Limb (tissue), 2 donors: ENCODE measurements around the gene TXLNB.
"Not testable (repeated sequence)": the region's sequence is repeated elsewhere in the genome, so short reads cannot be mapped to it uniquely, and the experiment has no call there.

Experiments used
- DNase-seq, 2 donors: peaks; one replicate each; pipeline ENCODE4 v3.0.0-alpha.2; 2016; ENCODE audit errors: extremely low spot score in 2 of 2

TXLNB gene

DNA sequence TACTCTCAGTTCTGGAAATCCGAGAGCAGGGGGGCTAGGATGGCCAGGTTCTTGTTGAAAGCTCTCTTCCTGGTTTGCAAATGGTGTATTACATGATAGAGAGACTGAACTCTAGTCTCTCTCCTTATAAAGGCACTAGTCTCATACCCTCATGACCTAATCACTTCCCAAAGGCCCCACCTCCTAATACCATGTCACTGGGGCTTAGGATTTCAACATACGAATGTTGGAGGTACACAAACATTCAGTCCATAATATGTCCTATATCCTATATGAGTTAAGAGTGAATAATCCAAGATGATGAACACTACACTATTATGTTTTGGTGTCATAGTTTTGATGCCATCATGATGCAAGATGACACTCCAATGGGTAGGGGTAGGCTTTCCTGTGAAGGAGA lies 20.0 kb upstream of the TXLNB start:
- DNase-seq, result no peak

DNA sequence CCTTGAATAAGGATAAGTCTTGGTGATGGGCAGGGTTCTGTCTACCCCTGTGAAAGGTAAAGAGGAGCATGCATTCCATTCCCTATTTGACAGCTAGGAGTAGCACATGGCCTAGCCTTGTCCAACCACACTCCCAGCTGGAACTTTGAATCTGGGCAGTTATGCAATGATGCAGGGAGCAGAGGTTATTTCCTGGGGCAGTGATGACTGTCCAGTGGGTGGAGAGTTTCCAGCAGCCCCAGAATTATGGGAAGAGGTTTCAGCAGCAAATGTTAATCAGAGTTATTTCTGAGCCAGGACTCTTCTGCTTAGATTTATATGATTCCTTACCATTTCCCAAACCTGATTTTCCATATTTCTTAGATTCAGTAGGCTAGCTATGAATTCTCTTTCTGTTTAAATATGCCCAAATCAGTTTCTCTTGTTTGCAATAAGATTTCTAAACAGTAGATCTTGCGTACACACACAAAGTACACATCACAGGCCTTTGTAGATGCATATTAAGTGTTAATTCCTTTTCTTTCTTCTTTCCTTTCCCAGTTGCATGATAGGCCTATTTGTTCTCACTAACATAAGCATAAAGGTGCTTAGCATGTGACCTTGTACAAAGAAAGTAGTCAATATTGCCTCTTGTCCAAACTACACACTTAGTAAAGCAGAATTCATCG lies 17.3 kb upstream of the TXLNB start:
- DNase-seq, result no peak

DNA sequence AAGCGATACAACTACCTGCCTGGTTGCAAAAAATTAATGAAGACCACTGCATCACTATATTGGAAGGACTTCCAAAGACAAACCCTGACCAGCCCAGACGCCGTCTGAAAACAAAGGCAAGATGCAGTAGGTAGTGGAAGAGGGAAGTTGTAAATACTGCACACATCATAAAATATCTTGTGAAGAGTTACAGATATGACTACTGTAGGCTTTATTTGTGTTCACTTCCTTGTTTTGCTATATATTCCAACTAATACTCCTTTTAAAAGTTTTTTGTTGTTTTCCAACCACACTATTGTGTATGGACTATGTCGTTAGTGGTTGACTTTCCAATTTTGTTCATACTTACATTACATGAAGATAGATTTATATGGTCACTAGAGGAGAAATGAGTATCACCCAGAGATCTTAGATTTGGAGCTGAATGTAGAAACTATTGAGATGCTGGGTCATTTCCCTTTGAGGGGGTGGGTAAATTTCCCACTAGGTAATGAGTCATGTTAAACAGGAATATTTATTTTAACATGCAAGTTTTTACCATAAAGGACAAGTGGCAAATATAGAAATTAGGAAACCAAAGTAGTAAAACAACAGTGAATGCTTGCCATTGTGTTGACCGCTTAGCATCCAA lies 16.6 kb upstream of the TXLNB start:
- DNase-seq, result no peak

- no peak for DNase-seq
These were observed 14.6 kb upstream of the TXLNB start for GRCh38 chr6:139306291-139306981.

- DNase-seq, result no peak
These were observed 11.4 kb upstream of the TXLNB start for GRCh38 chr6:139303185-139303584.

GRCh38 chr6:139297921-139298320 lies 6.1 kb upstream of the TXLNB start:
- no peak for DNase-seq

- DNase-seq, result no peak
These were observed 5.1 kb upstream of the TXLNB start for GRCh38 chr6:139296927-139297326.

GRCh38 chr6:139295901-139296300 lies 4.1 kb upstream of the TXLNB start:
- no peak for DNase-seq

DNA sequence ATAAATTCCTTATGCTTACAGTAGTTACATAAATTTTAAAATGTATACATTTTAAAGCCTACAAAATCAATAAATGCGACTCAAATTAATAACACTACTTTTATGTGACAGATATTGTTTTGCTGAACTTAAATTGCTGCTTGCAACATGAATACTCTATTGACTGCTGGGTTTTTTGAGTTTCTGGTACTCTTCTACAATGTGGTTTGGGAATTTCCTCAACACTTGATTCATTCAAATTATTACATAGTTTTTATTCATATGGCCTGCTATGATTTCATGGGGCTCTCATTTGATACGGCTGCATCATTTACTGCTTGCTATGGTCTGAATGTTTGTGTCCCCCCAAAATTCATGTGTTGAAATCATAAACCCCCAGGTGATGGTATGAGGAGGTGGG lies 2.3 kb upstream of the TXLNB start:
- no peak for DNase-seq

GRCh38 chr6:139293230-139293629 lies 1.4 kb upstream of the TXLNB start:
- not testable (repeated sequence) for DNase-seq

DNA sequence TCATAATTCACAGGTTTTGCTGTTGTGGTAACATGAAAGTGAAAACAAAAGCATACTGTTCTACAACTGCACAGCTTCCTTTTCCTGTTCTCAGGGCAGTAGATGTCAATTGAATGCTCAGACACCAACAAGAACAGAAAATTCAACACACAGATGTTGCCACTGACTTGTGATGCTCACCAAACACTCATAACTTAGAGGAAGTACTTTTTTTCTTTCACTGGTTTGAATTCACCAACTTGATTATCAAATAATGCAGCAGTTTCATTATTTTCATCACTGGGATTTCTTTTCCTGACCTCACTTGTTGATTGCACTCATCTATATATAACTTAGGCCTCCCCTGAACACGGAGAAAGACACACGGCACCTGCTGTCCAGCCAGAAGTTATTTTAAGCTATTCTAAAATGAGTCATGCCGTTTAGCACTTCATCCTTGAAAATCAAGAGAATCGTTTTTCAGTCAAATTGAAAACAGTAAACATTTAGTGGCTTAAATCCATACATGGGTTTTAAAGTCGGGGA lies 949 bp downstream of the TXLNB start:
- DNase-seq, result peak in 1 of 2 donors; percentile 45

DNA sequence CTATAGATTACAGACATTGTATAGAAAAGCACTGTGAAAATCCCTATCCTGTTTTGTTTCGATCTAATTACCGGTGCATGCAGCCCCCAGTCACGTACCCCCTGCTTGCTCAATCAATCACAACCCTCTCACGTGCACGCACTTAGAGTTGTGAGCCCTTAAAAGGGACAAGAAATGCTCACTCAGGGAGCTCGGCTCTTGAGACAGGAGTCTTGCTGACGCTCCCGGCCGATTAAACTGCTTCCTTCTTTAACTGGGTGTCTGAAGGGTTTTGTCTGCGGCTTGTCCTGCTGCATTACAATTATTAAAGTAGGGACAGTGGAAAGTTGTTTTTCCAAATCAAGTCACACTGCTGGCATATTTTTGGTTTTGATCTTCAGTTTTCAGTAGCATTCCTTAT lies 2.6 kb downstream of the TXLNB start:
- no peak for DNase-seq

DNA sequence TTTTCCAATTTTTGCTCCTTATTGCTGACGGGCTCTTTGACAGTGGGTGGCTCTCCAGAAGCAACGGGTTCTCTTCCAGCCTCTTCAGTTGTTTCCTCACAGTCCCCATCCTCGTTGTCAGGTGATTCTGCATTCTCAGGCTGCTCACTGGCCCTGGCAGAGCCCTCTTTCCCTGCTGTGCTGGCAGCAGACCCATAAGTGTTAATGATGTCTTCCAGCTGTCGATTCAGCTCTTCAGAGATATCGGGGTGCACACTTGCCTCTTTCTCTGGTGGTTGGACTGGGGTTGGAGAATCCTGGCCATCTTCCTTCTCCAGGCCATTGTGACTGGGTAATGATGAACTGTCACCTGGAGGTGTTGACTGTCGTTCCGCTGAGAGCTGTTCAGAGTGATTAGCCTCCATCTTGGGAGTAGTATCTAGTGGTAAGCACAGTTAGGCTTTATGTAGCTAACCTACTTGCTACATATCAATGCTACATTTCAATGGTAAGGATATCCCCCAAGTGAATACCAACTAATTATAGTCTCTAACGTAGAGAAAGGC lies 3.2 kb downstream of the TXLNB start:
- no peak for DNase-seq

DNA sequence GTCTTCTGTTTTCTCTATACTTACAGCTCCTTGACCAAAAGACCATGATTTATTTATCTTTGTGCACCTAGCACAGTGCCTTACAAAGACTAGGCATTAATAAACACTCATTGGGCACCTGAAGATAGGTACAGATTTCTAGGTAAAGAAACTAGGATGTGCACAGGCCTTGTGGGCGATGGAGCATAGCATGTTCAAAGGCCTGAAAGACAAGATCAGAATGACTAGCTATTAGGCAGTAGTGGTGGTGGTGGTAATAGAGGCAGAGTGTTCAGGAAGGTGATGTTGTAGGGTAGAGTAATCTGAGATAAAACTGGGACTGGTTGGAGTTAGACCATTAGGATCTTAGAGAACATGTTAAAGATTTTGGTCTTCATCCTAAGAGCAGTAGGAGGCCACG lies 3.9 kb downstream of the TXLNB start:
- no peak for DNase-seq

- DNase-seq, result not testable (repeated sequence)
These were observed 5.4 kb downstream of the TXLNB start for GRCh38 chr6:139286438-139286837.

- DNase-seq, result no peak
These were observed 6.2 kb downstream of the TXLNB start for GRCh38 chr6:139285590-139285989.

- DNase-seq, result no peak
These were observed 7.0 kb downstream of the TXLNB start for GRCh38 chr6:139284789-139285188.

GRCh38 chr6:139282684-139283083 lies 9.1 kb downstream of the TXLNB start:
- no peak for DNase-seq

DNA sequence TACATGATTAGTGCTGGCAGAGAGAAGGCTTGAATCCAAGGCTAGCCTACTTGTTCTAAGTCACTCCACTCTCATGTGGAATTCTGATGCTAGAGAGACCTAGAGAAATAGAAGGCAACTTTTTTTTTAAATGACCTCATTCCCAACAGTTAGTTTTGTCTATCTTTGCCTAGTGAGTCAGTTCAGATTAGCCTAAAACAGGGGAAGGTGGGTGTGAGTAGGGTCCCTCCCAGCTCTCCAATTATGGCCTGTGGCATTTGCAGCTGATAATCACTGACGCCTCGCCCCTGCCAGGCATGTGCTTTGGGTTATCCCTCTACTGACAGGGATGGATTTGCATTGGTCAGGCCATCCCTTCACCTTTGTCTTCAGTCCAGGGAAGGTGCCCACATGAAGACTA lies 13.6 kb downstream of the TXLNB start:
- no peak for DNase-seq

GRCh38 chr6:139277587-139277986 lies 14.2 kb downstream of the TXLNB start:
- DNase-seq, result no peak

DNA sequence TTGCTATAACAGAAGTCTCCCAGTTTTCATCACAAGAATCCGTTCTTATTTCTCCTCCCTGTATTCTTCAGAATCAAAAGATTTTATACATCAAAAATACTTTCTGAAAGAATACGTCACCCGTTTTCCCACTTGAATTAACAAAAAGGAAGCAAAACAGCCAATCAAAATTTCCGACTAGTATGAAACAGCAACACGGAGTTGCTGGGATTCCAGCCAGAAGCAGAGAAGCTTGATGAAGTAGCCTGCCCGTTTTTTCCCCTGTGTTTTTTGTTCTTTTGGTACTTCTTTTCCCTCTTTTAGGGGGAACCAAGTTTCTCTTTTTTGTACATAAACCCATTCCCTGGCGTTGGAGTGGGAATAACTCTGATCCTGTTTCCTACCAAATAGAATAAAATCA lies 14.6 kb downstream of the TXLNB start:
- DNase-seq, result no peak

DNA sequence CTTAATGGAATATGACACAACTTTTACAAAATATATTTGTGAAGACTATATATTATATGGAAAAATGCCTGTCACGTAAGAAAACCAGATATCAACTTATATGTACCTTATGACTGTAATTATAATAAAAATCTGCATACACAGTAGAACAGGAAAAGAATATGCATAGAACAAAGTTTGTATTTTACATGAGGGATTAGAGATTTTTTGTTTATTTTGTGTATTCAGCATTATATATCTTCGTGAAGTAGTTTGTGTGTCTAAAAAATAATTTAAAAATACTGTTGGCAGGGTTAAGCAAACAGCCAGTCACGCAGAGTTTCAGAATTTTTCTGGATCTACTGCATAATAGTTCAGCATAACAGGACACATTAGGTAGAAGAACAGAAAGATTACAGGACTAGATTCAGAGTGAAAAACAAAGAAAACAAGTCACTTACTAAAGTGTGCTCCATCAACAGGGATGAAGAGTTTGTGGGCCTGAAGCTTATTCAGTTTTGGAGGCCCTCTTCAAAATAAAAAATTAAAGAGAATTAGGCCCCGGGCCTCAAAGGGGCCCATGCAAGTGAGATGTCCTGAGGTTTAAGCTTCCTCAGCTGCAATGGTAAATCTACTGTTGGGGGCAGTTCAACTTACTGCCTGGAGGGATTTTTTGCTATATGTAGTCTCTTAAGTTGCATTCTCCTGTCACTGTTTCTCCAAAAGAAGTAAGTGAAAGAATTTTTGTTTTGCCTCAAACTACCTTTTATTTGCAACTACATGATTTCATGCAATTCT lies 16.3 kb downstream of the TXLNB start:
- no peak for DNase-seq
